Medulla oblongata (tissue), 1 donor: Measurements from ENCODE around the gene BIN1.

Source experiments
- DNase-seq: peaks from one replicate; pipeline ENCODE4 v3.0.0-alpha.2; 2015; ENCODE audit errors: extremely low spot score

The BIN1 gene

GRCh38 chr2:127104881-127105655 lies 1.9 kb downstream of the BIN1 start:
- no peak for DNase-seq

GRCh38 chr2:127104166-127104660 lies 2.7 kb downstream of the BIN1 start:
- no peak for DNase-seq

- DNase-seq: peak; percentile 66
Measured at GRCh38 chr2:127103243-127104165, 3.5 kb downstream of the BIN1 start.

- no peak for DNase-seq
Measured at GRCh38 chr2:127102521-127103242, 4.3 kb downstream of the BIN1 start.

GRCh38 chr2:127101756-127102477 lies 5.0 kb downstream of the BIN1 start:
- DNase-seq: no peak

- DNase-seq: no peak
Measured at GRCh38 chr2:127101048-127101611, 5.8 kb downstream of the BIN1 start.

- no peak for DNase-seq
Measured at GRCh38 chr2:127100251-127101047, 6.5 kb downstream of the BIN1 start.

GRCh38 chr2:127098711-127099110 lies 8.2 kb downstream of the BIN1 start:
- DNase-seq: no peak

- DNase-seq: no peak
Measured at GRCh38 chr2:127097841-127098651, 8.9 kb downstream of the BIN1 start.

- no peak for DNase-seq
Measured at GRCh38 chr2:127097471-127097765, 9.5 kb downstream of the BIN1 start.

GRCh38 chr2:127096718-127097470 lies 10.1 kb downstream of the BIN1 start:
- peak; percentile 48 for DNase-seq

- no peak for DNase-seq
Measured at GRCh38 chr2:127096280-127096679, 10.7 kb downstream of the BIN1 start.

GRCh38 chr2:127095784-127096183 lies 11.2 kb downstream of the BIN1 start:
- no peak for DNase-seq

- no peak for DNase-seq
Measured at GRCh38 chr2:127095367-127095641, 11.7 kb downstream of the BIN1 start.

GRCh38 chr2:127094509-127095366 lies 12.2 kb downstream of the BIN1 start:
- peak; percentile 62 for DNase-seq

- no peak for DNase-seq
Measured at GRCh38 chr2:127093648-127094210, 13.2 kb downstream of the BIN1 start.

GRCh38 chr2:127092901-127093516 lies 13.9 kb downstream of the BIN1 start:
- DNase-seq: no peak
